ENCODE results near the gene SERPINE2.
A peak's percentile ranks its signal among the peaks of the same experiment; 100 is the strongest.

The SERPINE2 gene

GRCh38 chr2:224039080-224039769, at the start of gene SERPINE2:
Gene SERPINE2, minus strand, starts transcription at chr2:224039286. Its CDS starts 37,386 bp downstream, at chr2:224001900.
- no peaks in the 10 kb centered on the region for H3K36me3 ChIP-seq (ENCODE audit: insufficient read depth, low read depth, low read length)
- peak within 1 kb of the TSS; percentile 81; the same call in 1 of the 2 replicates for H3K9ac ChIP-seq (ENCODE audit: low read depth, low read length)
- H3K9me3 ChIP-seq (ENCODE audit: insufficient read depth, low read depth, low read length): no peaks in the 10 kb centered on the region
- no peak within 1 kb of the TSS for H3K27ac ChIP-seq (ENCODE audit: low read length)
- H3K27me3 ChIP-seq (ENCODE audit: insufficient read depth, low read length): peaks cover 55% of the 10 kb centered on the region
- H3K4me1 ChIP-seq (ENCODE audit: insufficient read depth, low read length): peaks cover 6% of the 10 kb centered on the region; the same call in 1 of the 2 replicates
- peak within 1 kb of the TSS; percentile 67 for H3K4me3 ChIP-seq (ENCODE audit: low read length)

- H3K4me3 ChIP-seq (ENCODE audit: low read length): no peak overlapping the region
Observed at GRCh38 chr2:224086226-224086914, 47.3 kb upstream of the SERPINE2 start.

GRCh38 chr2:224085811-224086210, 46.7 kb upstream of the SERPINE2 start:
- no peak overlapping the region for H3K9ac ChIP-seq (ENCODE audit: low read depth, low read length)
- H3K36me3 ChIP-seq (ENCODE audit: insufficient read depth, low read depth, low read length): no peaks in the 10 kb centered on the region
- no peaks in the 10 kb centered on the region for H3K27me3 ChIP-seq (ENCODE audit: insufficient read depth, low read length)
- no peak overlapping the region for H3K4me3 ChIP-seq (ENCODE audit: low read length)
- 0 out of 2 replicates have a peak, but pooled peaks cover 5% of the 10 kb centered on the region for H3K4me1 ChIP-seq (ENCODE audit: insufficient read depth, low read length)
- no peak overlapping the region for H3K27ac ChIP-seq (ENCODE audit: low read length)
- no peaks in the 10 kb centered on the region for H3K9me3 ChIP-seq (ENCODE audit: insufficient read depth, low read depth, low read length)

More at GRCh38 chr2:224086226-224086914, 47.3 kb upstream of the SERPINE2 start:
- H3K27me3 ChIP-seq (ENCODE audit: insufficient read depth, low read length): no peaks in the 10 kb centered on the region
- no peak overlapping the region for H3K9ac ChIP-seq (ENCODE audit: low read depth, low read length)
- no peak overlapping the region for H3K27ac ChIP-seq (ENCODE audit: low read length)
- H3K9me3 ChIP-seq (ENCODE audit: insufficient read depth, low read depth, low read length): no peaks in the 10 kb centered on the region
- H3K4me1 ChIP-seq (ENCODE audit: insufficient read depth, low read length): 0 out of 2 replicates have a peak, but pooled peaks cover 5% of the 10 kb centered on the region
- no peaks in the 10 kb centered on the region for H3K36me3 ChIP-seq (ENCODE audit: insufficient read depth, low read depth, low read length)

- Histone ChIP-seq H3K27me3 (ENCODE audit: insufficient read depth, low read length) (no peaks in the 10 kb centered on the region), H3K4me1 (ENCODE audit: insufficient read depth, low read length) (0 out of 2 replicates have a peak, but pooled peaks cover 5% of the 10 kb centered on the region), H3K36me3 (ENCODE audit: insufficient read depth, low read depth, low read length) (no peaks in the 10 kb centered on the region), H3K9me3 (ENCODE audit: insufficient read depth, low read depth, low read length) (no peaks in the 10 kb centered on the region), H3K27ac (ENCODE audit: low read length) (no peak overlapping the region), H3K4me3 (ENCODE audit: low read length) (no peak overlapping the region), H3K9ac (ENCODE audit: low read depth, low read length) (no peak overlapping the region)
Observed at GRCh38 chr2:224085246-224085645, 46.2 kb upstream of the SERPINE2 start.

- Histone ChIP-seq H3K4me3 (ENCODE audit: low read length) (no peak overlapping the region), H3K27ac (ENCODE audit: low read length) (no peak overlapping the region), H3K36me3 (ENCODE audit: insufficient read depth, low read depth, low read length) (no peaks in the 10 kb centered on the region), H3K27me3 (ENCODE audit: insufficient read depth, low read length) (no peaks in the 10 kb centered on the region), H3K4me1 (ENCODE audit: insufficient read depth, low read length) (0 out of 2 replicates have a peak, but pooled peaks cover 5% of the 10 kb centered on the region), H3K9ac (ENCODE audit: low read depth, low read length) (no peak overlapping the region), H3K9me3 (ENCODE audit: insufficient read depth, low read depth, low read length) (no peaks in the 10 kb centered on the region)
Observed at GRCh38 chr2:224084266-224084892, 45.3 kb upstream of the SERPINE2 start.

GRCh38 chr2:224083638-224084037, 44.6 kb upstream of the SERPINE2 start:
- no peak overlapping the region for H3K4me3 ChIP-seq (ENCODE audit: low read length)
- no peaks in the 10 kb centered on the region for H3K9me3 ChIP-seq (ENCODE audit: insufficient read depth, low read depth, low read length)
- H3K36me3 ChIP-seq (ENCODE audit: insufficient read depth, low read depth, low read length): no peaks in the 10 kb centered on the region
- no peak overlapping the region for H3K9ac ChIP-seq (ENCODE audit: low read depth, low read length)
- no peak overlapping the region for H3K27ac ChIP-seq (ENCODE audit: low read length)
- no peaks in the 10 kb centered on the region for H3K27me3 ChIP-seq (ENCODE audit: insufficient read depth, low read length)
- H3K4me1 ChIP-seq (ENCODE audit: insufficient read depth, low read length): 0 out of 2 replicates have a peak, but pooled peaks cover 5% of the 10 kb centered on the region

GRCh38 chr2:224078656-224079055, 39.6 kb upstream of the SERPINE2 start:
- no peak overlapping the region for H3K9ac ChIP-seq (ENCODE audit: low read depth, low read length)
- H3K27ac ChIP-seq (ENCODE audit: low read length): no peak overlapping the region
- no peaks in the 10 kb centered on the region for H3K27me3 ChIP-seq (ENCODE audit: insufficient read depth, low read length)
- no peaks in the 10 kb centered on the region for H3K36me3 ChIP-seq (ENCODE audit: insufficient read depth, low read depth, low read length)
- no peaks in the 10 kb centered on the region for H3K9me3 ChIP-seq (ENCODE audit: insufficient read depth, low read depth, low read length)
- H3K4me1 ChIP-seq (ENCODE audit: insufficient read depth, low read length): no peaks in the 10 kb centered on the region
- H3K4me3 ChIP-seq (ENCODE audit: low read length): no peak overlapping the region

GRCh38 chr2:224077773-224078507, 38.9 kb upstream of the SERPINE2 start:
- Histone ChIP-seq H3K27me3 (ENCODE audit: insufficient read depth, low read length) (no peaks in the 10 kb centered on the region), H3K4me1 (ENCODE audit: insufficient read depth, low read length) (no peaks in the 10 kb centered on the region), H3K36me3 (ENCODE audit: insufficient read depth, low read depth, low read length) (no peaks in the 10 kb centered on the region), H3K9ac (ENCODE audit: low read depth, low read length) (no peak overlapping the region), H3K27ac (ENCODE audit: low read length) (no peak overlapping the region), H3K4me3 (ENCODE audit: low read length) (no peak overlapping the region), H3K9me3 (ENCODE audit: insufficient read depth, low read depth, low read length) (no peaks in the 10 kb centered on the region)

GRCh38 chr2:224075588-224075987, 36.5 kb upstream of the SERPINE2 start:
- Histone ChIP-seq H3K36me3 (ENCODE audit: insufficient read depth, low read depth, low read length) (no peaks in the 10 kb centered on the region), H3K9me3 (ENCODE audit: insufficient read depth, low read depth, low read length) (no peaks in the 10 kb centered on the region), H3K27me3 (ENCODE audit: insufficient read depth, low read length) (no peaks in the 10 kb centered on the region), H3K9ac (ENCODE audit: low read depth, low read length) (no peak overlapping the region), H3K4me1 (ENCODE audit: insufficient read depth, low read length) (no peaks in the 10 kb centered on the region), H3K4me3 (ENCODE audit: low read length) (no peak overlapping the region), H3K27ac (ENCODE audit: low read length) (no peak overlapping the region)

- Histone ChIP-seq H3K9ac (ENCODE audit: low read depth, low read length) (no peak overlapping the region), H3K27me3 (ENCODE audit: insufficient read depth, low read length) (no peaks in the 10 kb centered on the region), H3K36me3 (ENCODE audit: insufficient read depth, low read depth, low read length) (no peaks in the 10 kb centered on the region), H3K4me3 (ENCODE audit: low read length) (no peak overlapping the region), H3K9me3 (ENCODE audit: insufficient read depth, low read depth, low read length) (no peaks in the 10 kb centered on the region), H3K4me1 (ENCODE audit: insufficient read depth, low read length) (no peaks in the 10 kb centered on the region), H3K27ac (ENCODE audit: low read length) (no peak overlapping the region)
Observed at GRCh38 chr2:224073676-224074075, 34.6 kb upstream of the SERPINE2 start.

GRCh38 chr2:224072541-224073188, 33.6 kb upstream of the SERPINE2 start:
- no peaks in the 10 kb centered on the region for H3K27me3 ChIP-seq (ENCODE audit: insufficient read depth, low read length)
- H3K4me3 ChIP-seq (ENCODE audit: low read length): no peak overlapping the region
- no peaks in the 10 kb centered on the region for H3K4me1 ChIP-seq (ENCODE audit: insufficient read depth, low read length)
- H3K27ac ChIP-seq (ENCODE audit: low read length): no peak overlapping the region
- no peaks in the 10 kb centered on the region for H3K36me3 ChIP-seq (ENCODE audit: insufficient read depth, low read depth, low read length)
- H3K9me3 ChIP-seq (ENCODE audit: insufficient read depth, low read depth, low read length): no peaks in the 10 kb centered on the region
- no peak overlapping the region for H3K9ac ChIP-seq (ENCODE audit: low read depth, low read length)

Data from iPS-20b (cell line).